GM19438 (cell line): ENCODE data around the gene ZNF408.

ENCODE experiments used
- ATAC-seq: cut with Tn5 transposase; IDR thresholded peaks from one replicate; pipeline ENCODE4 v1.9.1; 2021; ENCODE audit warnings: low read depth; ENCODE audit not compliant: unreplicated experiment

ZNF408 gene

GRCh38 chr11:46675949-46676348 is 24.9 kb upstream of the ZNF408 start:
- no peak for ATAC-seq

GRCh38 chr11:46676436-46677158 is 24.2 kb upstream of the ZNF408 start:
- no peak for ATAC-seq

DNA sequence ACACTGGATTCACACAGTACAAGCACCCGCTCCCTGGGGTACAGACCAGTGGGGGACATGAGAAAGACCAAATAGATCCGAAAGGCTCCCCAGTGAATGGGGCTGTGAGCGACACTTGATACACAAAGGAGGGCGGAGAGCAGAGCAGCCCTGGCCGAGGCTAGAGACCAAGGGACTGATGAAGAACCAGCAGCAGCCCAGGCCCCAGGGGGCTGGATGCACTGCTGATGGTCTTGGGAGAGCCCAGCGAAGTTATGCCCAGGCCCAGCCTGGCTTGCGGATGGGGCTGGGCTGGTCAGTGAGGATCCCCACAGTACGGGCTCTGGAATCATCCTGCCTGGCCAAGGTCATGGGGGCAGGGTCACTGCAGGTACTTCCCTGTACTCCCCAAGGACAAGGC is 23.7 kb upstream of the ZNF408 start:
- ATAC-seq, result no peak

DNA sequence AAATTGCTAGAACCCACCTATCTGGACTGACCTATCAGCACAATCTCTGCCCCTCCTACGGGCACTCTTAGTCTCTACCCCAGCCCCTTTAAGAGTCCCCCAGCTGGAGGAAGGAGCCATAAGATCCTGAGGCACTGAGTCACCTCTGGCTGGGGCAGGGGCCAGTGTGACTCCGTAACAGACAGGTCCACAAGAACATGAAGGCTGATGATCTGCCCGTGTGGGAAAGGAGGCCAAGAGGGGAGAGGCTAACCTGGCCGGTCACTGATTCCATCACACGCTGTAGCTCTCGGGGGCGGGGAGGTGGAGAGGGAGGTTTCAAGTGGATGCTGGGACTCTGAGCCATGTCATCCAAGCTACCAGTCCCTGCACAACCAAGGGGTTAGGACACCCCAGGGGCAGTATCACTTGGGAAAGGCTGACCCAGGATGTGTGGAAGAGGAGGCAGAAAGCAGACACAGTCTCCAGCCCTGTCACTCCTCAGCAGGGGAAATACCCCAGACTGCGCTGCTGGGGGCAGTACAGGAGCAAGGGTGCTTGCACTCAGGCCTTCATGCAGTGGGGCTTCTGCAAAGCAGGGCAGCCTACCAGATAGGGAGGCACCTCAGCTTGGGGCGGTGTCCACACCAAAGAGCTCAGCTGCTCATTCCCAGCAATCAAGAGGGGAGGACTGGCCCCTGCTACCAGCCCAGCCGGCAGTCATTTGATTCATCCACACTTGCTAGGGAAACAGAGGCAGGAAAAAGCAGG is 22.7 kb upstream of the ZNF408 start:
- ATAC-seq, result no peak

- no peak for ATAC-seq
These were observed 22.1 kb upstream of the ZNF408 start for GRCh38 chr11:46678741-46679130.

DNA sequence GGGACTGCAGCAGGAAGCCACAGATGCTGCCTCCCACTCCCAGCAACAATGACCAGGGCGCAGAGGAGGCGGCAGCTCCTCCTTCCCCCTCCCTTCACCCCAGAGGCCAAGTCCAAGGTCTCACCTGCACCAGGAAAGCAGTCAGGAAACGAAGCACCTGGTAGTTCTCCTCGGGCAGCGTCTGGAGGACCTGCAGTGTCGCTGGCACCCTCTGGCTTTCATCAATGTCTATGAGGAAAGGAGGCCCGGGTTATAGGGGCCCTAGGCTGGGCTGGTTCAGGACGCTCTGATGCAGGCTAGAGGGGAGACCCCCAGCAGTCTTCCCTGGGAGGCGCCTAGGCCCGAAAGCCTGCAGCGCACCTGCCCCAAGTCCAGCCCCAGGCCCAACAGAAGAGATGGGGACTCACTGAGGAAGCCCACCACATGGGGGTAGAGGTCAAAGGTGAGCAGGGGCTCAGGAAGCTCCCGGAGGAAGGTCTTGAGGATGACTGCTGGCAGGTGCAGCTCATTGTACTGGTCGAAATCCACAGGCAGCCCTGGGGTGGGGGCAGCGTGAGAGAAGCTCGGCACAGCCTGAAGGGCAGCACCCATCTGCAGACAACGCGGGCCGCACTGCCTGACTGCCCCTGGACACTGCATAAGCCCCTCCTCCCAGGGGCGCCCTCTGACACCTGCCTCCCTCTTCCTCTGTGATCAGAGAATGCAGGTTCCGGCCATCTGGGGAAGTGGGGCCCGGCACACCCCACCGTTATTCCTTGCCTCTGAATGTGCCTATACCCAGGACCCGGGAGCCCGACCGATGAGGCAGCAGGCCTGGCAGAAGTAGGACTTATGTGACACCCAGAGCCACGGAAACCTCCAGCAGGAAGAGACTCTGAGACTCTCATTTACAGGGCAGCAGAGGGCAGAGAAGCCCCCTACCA is 21.3 kb upstream of the ZNF408 start:
- ATAC-seq, result no peak

DNA sequence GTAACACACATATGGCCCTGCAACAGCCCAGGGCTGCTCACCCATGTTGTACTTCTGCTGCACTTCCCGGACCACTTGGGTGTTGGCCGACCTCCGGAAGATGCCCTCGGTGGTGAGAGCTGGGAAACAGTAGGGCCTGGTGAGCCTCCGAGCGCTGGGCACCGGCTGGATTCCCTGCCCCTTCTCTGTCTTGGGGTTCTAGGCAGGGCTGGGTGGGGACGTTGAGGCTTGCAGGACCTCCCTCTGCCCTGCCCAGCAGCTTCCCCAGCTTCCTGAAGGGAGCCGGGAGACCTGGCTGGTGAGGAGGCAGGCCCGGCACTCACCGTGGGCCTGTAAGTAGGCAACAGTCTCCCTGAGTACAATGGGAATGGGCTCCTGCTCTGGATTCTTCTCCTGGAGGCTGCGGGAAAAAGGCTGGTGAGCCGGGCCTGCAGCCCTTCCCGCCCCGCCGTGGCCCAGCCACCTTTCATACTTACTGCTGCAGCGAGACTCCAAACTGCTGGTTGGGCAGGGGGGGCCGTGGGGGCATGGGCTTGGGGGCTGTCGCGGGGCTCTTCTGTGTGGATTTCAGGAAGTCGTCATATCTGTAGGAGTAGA is 20.6 kb upstream of the ZNF408 start:
- no peak for ATAC-seq

DNA sequence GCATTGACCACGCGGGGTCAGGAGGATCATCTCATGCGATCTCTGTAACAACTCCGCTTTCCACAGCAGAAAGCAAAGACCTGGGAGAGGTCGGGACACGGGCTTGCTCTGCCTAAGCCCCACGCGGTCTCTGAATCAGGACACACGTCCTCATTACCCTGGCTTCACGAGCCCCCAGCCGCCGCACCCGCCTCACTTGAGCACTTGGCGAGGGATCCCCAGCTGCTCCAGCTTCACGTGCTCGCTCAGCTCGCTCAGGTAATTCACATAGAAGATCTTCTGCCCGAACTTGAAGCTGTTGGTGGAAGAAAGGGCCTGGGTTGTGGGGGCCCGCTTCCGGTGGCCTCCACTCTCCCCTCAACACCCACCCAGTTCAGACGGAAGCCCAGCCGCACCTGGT is 20.0 kb upstream of the ZNF408 start:
- ATAC-seq, result no peak

GRCh38 chr11:46681814-46682213 is 19.0 kb upstream of the ZNF408 start:
- no peak for ATAC-seq

DNA sequence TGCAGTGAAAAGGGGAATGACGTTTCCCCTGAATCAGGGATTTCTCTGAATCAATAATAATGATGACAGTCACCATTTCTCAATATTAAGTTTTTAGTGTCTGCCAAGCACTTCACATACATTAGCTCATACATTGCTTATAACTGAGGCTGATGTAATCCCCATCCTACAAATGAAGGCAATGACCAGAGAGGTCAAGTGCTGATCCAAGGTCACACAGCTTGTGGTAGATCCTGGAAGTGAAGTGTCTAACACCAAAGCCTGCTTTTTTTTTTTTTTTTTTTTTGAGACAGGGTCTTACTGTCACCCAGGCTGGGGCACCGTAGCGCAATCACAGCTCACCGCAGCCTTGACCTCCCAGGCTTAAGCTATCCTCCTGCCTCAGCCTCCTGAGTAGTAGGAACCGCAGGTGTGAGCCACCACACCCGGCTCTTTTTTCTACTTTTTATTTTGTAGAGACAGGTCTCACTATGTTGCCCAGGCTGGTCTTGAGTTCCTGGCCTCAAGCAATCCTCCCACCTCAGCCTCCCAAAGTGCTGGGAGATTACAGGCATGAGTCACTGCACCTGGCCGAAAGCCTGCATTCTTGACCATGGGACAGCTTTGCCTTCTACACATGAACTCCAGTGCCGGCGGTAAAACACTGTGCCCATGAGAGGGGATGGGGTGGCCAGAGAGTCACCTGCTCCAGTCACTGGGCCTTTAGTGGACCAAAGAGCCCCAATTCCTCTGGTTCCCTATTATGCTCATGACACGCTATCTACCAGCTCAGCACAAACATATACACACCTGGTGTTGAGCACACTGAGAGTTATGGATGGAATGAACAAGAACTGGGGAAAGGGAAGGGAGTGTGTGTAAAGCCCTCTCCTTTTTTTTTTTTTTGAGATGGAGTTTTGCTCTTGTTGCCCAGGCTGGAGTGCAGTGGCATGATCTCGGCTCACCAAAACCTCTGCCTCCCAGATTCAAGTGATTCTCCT is 17.8 kb upstream of the ZNF408 start:
- no peak for ATAC-seq

GRCh38 chr11:46684367-46684766 is 16.5 kb upstream of the ZNF408 start:
- no peak for ATAC-seq

GRCh38 chr11:46686886-46687795 is 13.7 kb upstream of the ZNF408 start:
- ATAC-seq, result no peak

- ATAC-seq, result no peak
These were observed 10.1 kb upstream of the ZNF408 start for GRCh38 chr11:46690702-46691101.

GRCh38 chr11:46692450-46692849 is 8.4 kb upstream of the ZNF408 start:
- no peak for ATAC-seq

DNA sequence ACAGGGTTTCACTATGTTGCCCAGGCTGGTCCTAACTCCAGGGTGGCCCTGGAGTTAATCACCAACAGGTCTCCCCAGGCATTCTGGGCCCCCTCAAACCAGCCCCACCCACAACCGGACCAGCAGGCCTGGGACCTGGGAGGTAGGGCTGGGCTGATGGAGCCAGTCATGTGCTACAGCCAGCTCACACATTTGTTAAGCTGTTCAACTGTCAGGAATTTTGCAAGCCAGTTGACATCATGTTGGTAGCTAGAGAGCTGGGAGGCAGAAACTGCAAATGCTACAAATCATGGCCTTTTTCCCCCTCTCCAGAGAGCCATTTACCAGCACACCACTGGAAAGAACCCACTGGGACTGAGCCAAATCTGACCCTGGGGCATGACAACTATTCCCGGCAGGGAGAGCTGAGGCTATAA is 7.2 kb upstream of the ZNF408 start:
- no peak for ATAC-seq

GRCh38 chr11:46694072-46694471 is 6.8 kb upstream of the ZNF408 start:
- no peak for ATAC-seq

DNA sequence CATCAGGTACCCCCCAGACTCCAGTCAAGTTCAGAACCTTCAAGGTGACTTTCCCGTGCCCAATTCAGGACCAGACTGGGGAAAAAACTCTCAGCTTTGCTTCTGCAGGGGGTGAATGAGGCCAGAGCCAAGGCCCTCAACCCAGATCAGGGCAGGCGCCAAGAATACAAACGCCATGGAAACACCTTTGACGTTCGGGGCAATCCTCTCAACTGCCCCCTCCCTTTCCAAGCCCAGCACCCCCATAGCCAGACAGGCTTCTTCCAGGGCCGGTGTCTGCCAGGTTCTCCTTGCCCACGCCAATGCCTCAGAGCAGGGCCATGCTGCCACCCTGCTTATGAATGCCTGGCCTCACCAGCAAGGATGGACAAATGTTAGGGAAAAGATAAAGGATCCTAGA is 6.2 kb upstream of the ZNF408 start:
- no peak for ATAC-seq

- ATAC-seq, result no peak
These were observed 5.3 kb upstream of the ZNF408 start for GRCh38 chr11:46695345-46696211.
